ENCODE data around the gene SCNN1B.

Gene SCNN1B

GRCh38 chr16:23323224-23324030, 21.3 kb downstream of the SCNN1B start:
- no peak for DNase-seq

DNA sequence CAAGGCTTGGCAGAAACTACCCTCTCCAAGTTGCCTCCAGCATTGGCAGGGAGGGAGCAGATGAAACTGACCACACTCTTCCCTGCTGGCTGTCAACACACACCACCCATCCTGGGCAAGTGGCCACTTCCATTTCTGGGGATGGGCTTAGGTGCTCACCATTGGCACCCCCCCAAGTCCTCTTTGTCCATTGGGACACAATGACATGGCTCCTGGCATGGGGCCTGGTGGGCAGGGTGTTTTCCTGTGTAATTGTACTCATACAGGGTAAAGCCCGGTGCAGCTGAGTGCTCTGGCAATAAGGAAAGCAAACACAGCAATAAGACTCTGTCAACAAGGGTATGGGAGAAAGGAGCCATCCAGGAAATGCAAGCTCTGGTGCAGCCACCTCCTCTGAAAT, 22.6 kb downstream of the SCNN1B start:
- DNase-seq: no peak

- DNase-seq: no peak
Measured at GRCh38 chr16:23327836-23328235, 25.7 kb downstream of the SCNN1B start.

- no peak for DNase-seq
Measured at GRCh38 chr16:23330161-23330560, 28.1 kb downstream of the SCNN1B start.

- no peak for DNase-seq
Measured at GRCh38 chr16:23330583-23331249, 28.6 kb downstream of the SCNN1B start.

DNA sequence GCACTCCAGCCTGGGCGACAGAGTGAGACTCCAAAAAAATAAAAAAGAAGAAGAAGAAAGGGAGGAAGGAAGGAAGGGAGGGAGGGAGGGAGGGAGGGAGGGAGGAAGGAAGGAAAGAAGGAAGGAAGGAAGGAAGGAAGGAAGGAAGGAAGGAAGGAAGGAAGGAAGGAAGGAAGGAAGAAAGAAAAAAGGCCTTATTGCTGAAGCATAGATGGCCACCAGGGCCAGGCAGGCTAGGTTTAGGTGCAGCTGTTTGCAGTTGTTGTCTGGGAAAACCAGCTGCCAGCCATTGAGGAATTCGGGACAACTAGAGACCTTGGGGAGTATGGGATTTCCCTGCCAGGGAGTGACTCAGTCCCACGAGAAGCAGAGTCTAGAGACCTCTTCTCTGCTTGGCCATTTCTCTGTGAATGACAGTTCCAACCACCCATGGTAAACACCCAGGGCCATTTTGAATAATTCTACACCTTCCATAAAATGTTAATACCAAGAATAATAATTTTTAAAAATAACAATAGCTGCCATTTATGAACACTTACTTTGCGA, 31.0 kb downstream of the SCNN1B start:
- no peak for DNase-seq

- DNase-seq: no peak
Measured at GRCh38 chr16:23333831-23334456, 31.8 kb downstream of the SCNN1B start.

GRCh38 chr16:23334457-23334853, 32.4 kb downstream of the SCNN1B start:
- no peak for DNase-seq

DNA sequence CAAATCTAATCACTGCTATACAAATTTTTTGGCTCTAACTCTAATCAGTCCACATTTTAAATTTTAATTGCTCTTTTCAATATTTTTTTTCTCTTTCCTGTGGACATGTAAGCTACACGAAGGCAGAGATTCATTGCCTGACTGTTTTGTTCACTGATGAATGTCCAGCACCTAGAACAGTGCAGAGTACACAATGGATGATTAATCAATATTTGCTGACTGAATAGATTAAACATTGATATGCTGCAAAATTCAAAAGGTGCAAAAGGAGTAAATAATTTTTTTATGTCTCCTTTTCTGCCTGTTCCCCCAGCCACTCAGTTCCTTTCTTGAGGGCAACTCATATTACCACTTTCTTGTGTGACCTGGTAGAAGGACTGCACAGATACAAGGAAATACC, 32.8 kb downstream of the SCNN1B start:
- DNase-seq: no peak

DNA sequence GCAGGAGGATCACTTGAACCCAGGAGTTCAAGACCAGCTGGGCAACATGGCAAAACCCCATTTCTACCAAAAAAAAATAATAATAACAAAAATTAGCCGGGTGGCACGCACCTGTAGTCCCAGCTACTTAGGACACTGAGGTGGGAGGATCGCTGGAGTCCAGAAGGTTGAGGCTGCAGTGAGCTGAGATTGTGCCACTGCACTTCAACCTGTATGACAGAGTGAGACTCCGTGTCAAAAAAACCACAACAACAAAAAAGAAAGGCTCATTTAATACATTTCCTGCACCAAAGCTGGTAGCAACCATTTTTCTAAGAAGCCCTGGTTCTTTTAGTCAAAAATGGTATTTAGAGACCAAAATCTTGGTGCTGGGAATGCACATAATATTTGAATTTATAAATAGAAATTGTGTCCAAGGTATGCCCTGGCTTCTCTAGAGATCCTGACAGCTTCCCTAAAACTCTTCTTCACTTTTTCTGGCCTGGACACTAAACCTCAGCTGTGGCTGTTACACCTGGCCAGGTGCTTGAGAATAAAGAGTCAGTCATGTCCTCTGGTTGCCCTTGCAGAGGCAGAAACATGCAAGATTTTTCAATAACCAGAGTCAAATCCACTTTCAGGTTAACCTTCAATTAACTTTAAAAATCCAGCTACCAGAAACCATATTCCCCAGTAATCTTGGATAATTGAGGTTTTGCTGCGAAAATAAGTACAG, 35.9 kb downstream of the SCNN1B start:
- DNase-seq: no peak

DNA sequence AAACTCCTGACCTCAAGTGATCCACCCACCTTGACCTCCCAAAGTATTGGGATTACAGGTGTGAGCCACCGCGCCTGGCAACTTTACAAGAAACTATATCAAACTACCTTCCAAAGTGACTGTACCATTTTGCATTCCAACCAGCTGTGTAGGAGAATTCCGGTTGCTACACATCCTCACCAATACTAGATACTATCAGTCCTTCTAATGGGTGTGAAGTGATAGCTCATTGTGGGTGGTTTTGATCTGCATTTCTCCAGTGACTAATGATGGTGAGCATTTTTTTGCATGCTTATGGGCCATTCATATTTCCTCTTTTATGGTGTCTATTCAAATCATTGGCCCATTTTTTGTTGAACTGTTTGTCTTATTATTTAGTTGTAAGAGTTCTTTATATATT, 37.7 kb downstream of the SCNN1B start:
- DNase-seq: no peak

DNA sequence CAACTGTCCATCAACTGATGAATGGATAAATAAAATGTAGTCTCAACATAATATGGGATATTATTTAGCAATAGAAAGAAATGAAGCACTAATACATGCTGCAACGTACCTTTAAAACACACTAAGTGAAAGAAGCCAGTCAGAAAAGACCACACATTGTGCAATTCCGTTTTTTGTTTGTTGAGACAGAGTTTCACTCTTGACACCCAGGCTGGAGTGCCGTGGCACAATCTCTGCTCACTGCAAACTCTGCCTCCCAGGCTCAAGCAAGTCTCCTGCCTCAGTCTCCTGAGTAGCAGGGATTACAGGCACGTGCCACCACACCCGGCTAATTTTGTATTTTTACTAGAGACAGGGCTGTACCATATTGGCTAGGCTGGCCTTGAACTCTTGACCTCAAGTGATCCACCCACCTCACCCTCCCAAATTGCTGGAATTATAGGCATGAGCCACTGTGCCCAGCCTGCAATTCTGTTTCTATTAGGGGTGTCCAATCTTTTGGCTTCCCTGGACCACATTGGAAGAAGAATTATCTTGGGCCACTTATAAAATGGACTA, 40.1 kb downstream of the SCNN1B start:
- DNase-seq: no peak

DNA sequence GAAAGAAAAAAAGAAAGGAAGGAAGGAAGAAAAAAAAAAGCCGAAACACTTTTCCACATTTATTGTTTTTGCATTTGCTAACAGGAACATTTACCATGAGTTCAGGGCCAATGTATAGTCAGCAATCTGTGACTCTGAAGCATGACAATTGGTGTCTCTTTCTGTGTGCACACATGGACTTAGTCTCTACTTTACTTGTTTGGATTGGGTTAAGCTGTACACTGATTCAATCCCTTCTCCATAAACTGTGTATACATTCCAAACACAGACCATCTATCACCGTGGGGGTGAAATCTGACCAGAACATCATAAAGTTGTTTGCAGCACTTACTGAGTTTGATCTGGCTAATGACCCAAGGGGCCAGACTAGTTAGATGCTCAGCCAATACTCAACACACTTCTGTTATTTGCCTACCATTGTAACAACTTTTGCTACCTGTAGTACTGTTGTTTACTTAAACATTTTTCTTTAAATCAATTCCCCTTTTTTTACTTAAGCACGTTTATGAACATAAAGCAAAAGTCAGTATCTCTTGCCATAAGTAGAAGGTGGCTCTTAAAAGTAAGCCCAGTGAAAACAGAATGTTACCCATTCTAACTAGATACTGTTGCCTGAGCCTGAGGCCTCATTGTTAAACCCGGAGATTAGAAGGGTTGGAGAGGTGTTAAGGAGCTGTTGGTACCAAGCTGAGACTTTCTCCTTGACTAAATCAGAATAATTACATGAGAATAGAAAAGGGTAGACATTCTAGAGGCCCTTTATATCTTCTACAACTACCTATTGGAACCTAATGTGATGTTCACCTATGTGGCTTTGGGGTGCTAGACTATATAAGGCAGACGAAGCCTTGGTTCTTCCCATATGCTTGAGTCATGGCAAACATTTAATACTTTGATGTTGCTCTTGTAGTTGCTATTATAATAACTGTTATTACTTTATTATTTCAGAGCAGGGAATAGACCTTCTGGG, 41.8 kb downstream of the SCNN1B start:
- DNase-seq: no peak

- DNase-seq: no peak
Measured at GRCh38 chr16:23345237-23345636, 43.1 kb downstream of the SCNN1B start.

GRCh38 chr16:23348579-23349469, 46.7 kb downstream of the SCNN1B start:
- DNase-seq: no peak

DNA sequence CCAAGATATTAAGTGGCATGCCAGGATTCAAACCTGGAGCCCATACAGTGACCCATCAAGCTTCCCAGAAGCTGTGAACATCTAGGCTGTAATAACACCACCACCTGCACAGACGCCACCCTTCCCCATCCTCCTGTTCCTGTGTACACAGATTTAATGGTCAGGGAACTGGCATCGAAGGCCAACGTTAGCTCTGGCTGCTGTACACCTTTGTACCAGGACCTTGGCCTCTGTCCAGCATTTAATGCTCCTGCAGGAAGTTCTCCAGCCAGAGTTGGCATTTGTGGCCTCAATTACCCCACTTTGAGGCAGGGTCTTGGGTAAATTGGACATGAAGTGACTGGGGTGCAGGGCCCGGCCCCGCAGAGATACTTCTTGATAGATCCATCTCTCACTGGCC, 49.3 kb downstream of the SCNN1B start:
- DNase-seq: no peak

DNA sequence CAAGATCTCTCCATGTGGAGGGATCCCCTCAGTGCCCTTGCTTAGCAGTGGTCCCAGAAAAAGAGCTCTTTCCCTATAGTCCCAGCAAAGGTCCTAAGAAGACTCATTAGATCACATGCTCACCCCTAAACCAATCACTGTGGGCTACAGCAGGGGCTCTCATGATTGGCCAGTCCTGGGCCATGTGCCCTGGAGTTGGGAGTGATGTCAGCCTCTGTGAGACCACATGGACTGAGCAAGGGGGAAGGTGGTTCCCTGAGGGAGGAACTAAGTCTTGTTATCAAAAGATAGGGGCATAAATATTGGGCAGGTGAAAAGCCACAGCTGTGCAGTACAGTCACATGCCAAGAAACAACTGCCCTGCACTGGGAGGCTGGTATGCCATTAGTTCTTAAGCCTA, 51.3 kb downstream of the SCNN1B start:
- no peak for DNase-seq

- DNase-seq: no peak
Measured at GRCh38 chr16:23354246-23354645, 52.1 kb downstream of the SCNN1B start.

DNA sequence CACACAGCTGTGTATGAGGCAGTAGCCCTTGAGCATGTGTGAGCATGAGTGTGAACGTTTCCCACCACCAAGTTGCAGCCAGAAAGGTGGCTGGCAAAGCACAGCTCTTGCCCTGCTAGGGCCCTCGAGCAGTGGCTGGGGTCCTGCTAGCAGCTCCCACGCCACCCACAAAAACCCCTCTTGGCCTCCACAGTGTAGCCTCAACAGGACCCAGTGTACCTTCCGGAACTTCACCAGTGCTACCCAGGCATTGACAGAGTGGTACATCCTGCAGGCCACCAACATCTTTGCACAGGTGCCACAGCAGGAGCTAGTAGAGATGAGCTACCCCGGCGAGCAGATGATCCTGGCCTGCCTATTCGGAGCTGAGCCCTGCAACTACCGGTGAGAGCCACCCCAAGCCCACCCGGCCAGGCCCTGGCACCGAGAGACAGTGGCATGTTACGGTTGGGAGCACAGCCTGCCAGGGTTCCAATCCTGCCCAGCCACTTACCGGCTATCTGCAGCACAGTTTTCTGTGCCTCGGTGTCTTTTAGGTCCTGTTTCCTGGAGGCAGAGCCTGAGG, 53.1 kb downstream of the SCNN1B start:
- no peak for DNase-seq

GRCh38 chr16:23356941-23357340, 54.8 kb downstream of the SCNN1B start:
- DNase-seq: no peak

All from effector CD4-positive, alpha-beta T cell (primary cell).